Measurements from ENCODE around the gene TMEM163.

TMEM163 gene

GRCh38 chr2:134700730-134701129 lies 18.1 kb downstream of the TMEM163 start:
- no peak overlapping the region for H3K4me3 Mint-ChIP-seq
- peaks cover 41 to 52% of the 10 kb centered on the region in 2 donors for H3K27me3 Mint-ChIP-seq
- peaks cover 0 to 4% of the 10 kb centered on the region in 2 donors for H3K4me1 Mint-ChIP-seq (ENCODE audit: low read depth in 2 of 2)
- ATAC-seq (replicated peaks): no peak
- no peaks in the 10 kb centered on the region for H3K36me3 Mint-ChIP-seq (ENCODE audit: insufficient read depth)
- DNase-seq: no peak
- no peak overlapping the region for H3K27ac Mint-ChIP-seq
- no peaks in the 10 kb centered on the region for H3K9me3 Mint-ChIP-seq

- Mint-ChIP-seq H3K27me3 (peaks cover 0 to 10% of the 10 kb centered on the region in 2 donors), H3K4me1 (ENCODE audit: low read depth in 2 of 2) (no peaks in the 10 kb centered on the region), H3K4me3 (no peak overlapping the region), H3K27ac (no peak overlapping the region), H3K36me3 (ENCODE audit: insufficient read depth) (no peaks in the 10 kb centered on the region), H3K9me3 (no peaks in the 10 kb centered on the region)
- DNase-seq: no peak
- no peak for ATAC-seq (replicated peaks)
Measured at GRCh38 chr2:134694411-134694810, 24.4 kb downstream of the TMEM163 start.

GRCh38 chr2:134693359-134694330 lies 25.2 kb downstream of the TMEM163 start:
- no peak overlapping the region for H3K27ac Mint-ChIP-seq
- peaks cover 0 to 10% of the 10 kb centered on the region in 2 donors for H3K27me3 Mint-ChIP-seq
- no peaks in the 10 kb centered on the region for H3K36me3 Mint-ChIP-seq (ENCODE audit: insufficient read depth)
- no peaks in the 10 kb centered on the region for H3K9me3 Mint-ChIP-seq
- peaks cover 0 to under 1% of the 10 kb centered on the region in 2 donors for H3K4me1 Mint-ChIP-seq (ENCODE audit: low read depth in 2 of 2)
- DNase-seq (no peak), ATAC-seq (replicated peaks) (no peak)
- no peak overlapping the region for H3K4me3 Mint-ChIP-seq

GRCh38 chr2:134692499-134692898 lies 26.3 kb downstream of the TMEM163 start:
- no peak overlapping the region for H3K27ac Mint-ChIP-seq
- H3K9me3 Mint-ChIP-seq: no peaks in the 10 kb centered on the region
- ATAC-seq (replicated peaks): peak; percentile 96
- no peaks in the 10 kb centered on the region for H3K36me3 Mint-ChIP-seq (ENCODE audit: insufficient read depth)
- peak in 2 of 3 experiments; percentile 19 to 31 for DNase-seq
- no peak overlapping the region for H3K4me3 Mint-ChIP-seq
- no peaks in the 10 kb centered on the region for H3K27me3 Mint-ChIP-seq
- H3K4me1 Mint-ChIP-seq (ENCODE audit: low read depth in 2 of 2): peaks cover 0 to 2% of the 10 kb centered on the region in 2 donors

- Mint-ChIP-seq H3K27me3 (no peaks in the 10 kb centered on the region), H3K4me3 (no peak overlapping the region), H3K36me3 (ENCODE audit: insufficient read depth) (no peaks in the 10 kb centered on the region), H3K4me1 (ENCODE audit: low read depth in 2 of 2) (peaks cover 0 to 2% of the 10 kb centered on the region in 2 donors), H3K27ac (no peak overlapping the region), H3K9me3 (no peaks in the 10 kb centered on the region)
- ATAC-seq (replicated peaks): no peak
- DNase-seq: no peak
Measured at GRCh38 chr2:134690629-134691215, 28.1 kb downstream of the TMEM163 start.

DNA sequence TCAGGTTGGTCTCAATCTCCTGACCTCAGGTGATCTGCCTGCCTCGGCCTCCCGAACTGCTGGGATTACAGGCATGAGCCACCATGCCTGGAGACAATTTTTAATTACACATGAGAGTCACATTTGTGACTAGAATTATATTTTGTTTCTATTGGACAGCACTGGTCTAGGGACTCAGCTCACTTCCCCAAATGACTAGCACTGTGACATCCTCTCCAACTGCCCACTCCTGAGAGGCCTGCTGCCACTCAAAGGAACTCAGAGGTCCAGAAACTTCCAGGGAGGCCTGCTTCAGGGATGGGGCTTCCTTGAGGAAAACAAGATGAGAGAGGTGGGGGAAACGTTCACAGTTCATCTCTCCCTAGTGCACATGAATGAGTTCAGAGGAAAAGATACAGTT lies 29.5 kb downstream of the TMEM163 start:
- peaks cover 0 to 3% of the 10 kb centered on the region in 2 donors for H3K4me1 Mint-ChIP-seq (ENCODE audit: low read depth in 2 of 2)
- H3K4me3 Mint-ChIP-seq: no peak overlapping the region
- H3K27ac Mint-ChIP-seq: no peak overlapping the region
- no peak for DNase-seq
- no peak for ATAC-seq (replicated peaks)
- no peaks in the 10 kb centered on the region for H3K36me3 Mint-ChIP-seq (ENCODE audit: insufficient read depth)
- H3K27me3 Mint-ChIP-seq: no peaks in the 10 kb centered on the region
- no peaks in the 10 kb centered on the region for H3K9me3 Mint-ChIP-seq

DNA sequence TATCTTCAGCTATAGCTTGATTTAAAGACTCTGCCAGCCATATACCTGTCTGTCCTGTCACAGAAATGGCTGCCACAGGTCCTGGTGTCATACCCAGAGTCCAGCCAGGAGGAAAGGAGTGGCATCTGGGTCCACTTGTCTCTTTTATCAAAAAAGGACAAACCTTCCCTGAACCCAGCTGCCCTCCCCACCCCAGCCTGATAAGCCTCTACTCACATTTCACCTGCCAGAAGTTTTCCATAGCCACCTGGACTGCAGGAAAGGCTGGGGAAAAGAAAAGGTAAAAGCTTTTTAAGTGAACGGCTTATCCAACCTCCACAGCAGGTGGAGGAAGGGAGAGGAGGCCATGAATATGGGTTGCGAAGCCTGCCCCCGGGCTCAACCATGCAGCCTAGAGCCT lies 32.8 kb downstream of the TMEM163 start:
- no peak overlapping the region for H3K27ac Mint-ChIP-seq
- no peaks in the 10 kb centered on the region for H3K9me3 Mint-ChIP-seq
- ATAC-seq (replicated peaks) (no peak), DNase-seq (no peak)
- no peaks in the 10 kb centered on the region for H3K27me3 Mint-ChIP-seq
- H3K4me1 Mint-ChIP-seq (ENCODE audit: low read depth in 2 of 2): peaks cover 13 to 19% of the 10 kb centered on the region in 2 donors
- no peak overlapping the region for H3K4me3 Mint-ChIP-seq
- H3K36me3 Mint-ChIP-seq (ENCODE audit: insufficient read depth): no peaks in the 10 kb centered on the region

DNA sequence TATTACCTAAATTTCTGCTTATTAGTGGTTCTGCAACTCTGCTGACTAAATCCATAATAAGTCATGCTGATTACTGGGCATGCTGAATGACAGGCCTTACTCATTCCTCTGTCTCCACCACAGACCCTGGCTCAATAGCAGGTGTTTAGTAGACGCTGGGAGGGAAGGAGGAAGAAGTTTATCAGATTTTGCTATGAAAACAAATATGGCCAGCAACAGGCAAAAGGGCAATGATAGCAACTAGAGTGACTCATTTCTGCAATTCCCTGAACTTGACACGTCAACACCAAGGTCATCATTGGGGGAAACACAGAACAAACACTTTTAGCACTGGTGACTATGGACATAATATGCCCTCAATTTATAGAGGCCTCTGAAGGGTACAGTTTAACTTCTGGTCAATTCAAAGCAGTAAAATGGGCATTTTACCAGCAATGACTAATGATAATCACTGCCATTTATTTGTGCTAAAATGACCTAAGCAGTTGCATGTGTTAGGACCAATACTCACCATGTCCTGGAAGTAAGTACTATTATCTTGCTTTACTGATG lies 35.2 kb downstream of the TMEM163 start:
- Mint-ChIP-seq H3K27ac (no peak overlapping the region), H3K9me3 (no peaks in the 10 kb centered on the region), H3K27me3 (no peaks in the 10 kb centered on the region), H3K4me3 (no peak overlapping the region), H3K36me3 (ENCODE audit: insufficient read depth) (no peaks in the 10 kb centered on the region), H3K4me1 (ENCODE audit: low read depth in 2 of 2) (peaks cover 31 to 39% of the 10 kb centered on the region in 2 donors)
- ATAC-seq (replicated peaks): no peak
- DNase-seq: no peak

- DNase-seq: no peak
Measured at GRCh38 chr2:134682726-134683125, 36.1 kb downstream of the TMEM163 start.

GRCh38 chr2:134681201-134681600 lies 37.6 kb downstream of the TMEM163 start:
- no peaks in the 10 kb centered on the region for H3K27me3 Mint-ChIP-seq
- peak overlapping the region in 1 of 2 donors; percentile 1 for H3K4me3 Mint-ChIP-seq
- peaks cover 39 to 52% of the 10 kb centered on the region in 2 donors for H3K4me1 Mint-ChIP-seq (ENCODE audit: low read depth in 2 of 2)
- peak overlapping the region in 1 of 2 donors; percentile 3 for H3K27ac Mint-ChIP-seq
- no peaks in the 10 kb centered on the region for H3K9me3 Mint-ChIP-seq
- ATAC-seq (replicated peaks) (no peak), DNase-seq (no peak)
- no peaks in the 10 kb centered on the region for H3K36me3 Mint-ChIP-seq (ENCODE audit: insufficient read depth)

More at GRCh38 chr2:134682726-134683125, 36.1 kb downstream of the TMEM163 start:
- Mint-ChIP-seq H3K36me3 (ENCODE audit: insufficient read depth) (no peaks in the 10 kb centered on the region), H3K27ac (no peak overlapping the region), H3K9me3 (no peaks in the 10 kb centered on the region), H3K27me3 (no peaks in the 10 kb centered on the region), H3K4me3 (no peak overlapping the region), H3K4me1 (ENCODE audit: low read depth in 2 of 2) (peaks cover 29 to 40% of the 10 kb centered on the region in 2 donors)
- ATAC-seq (replicated peaks): no peak

GRCh38 chr2:134679745-134680144 lies 39.1 kb downstream of the TMEM163 start:
- DNase-seq: peak; percentile 33 to 39 (median 34)
- H3K27ac Mint-ChIP-seq: peak overlapping the region; percentile 68 to 87

DNA sequence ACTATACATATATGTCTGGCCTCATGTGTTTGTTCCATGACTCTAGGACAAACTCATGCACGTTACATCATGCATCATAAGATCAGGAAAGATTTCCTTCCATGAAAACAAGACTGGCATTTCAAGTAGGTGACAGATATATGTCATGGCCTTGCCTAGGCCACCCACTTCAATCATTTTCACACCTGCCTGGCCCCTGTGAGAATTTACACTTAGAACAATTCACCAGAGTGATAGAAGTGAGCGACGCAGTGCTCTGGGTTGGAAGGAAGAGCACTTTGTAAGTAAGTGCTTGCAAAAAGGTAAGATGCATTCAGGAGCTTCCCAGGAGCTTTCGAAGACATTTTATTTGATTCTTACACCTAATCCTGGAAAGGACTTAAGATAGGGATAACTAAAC lies 39.5 kb downstream of the TMEM163 start:
- ATAC-seq (replicated peaks) (peak; percentile 56), DNase-seq (no peak)
- Mint-ChIP-seq H3K4me3 (peak overlapping the region; percentile 70 to 76), H3K4me1 (ENCODE audit: low read depth in 2 of 2) (peaks cover 38 to 56% of the 10 kb centered on the region in 2 donors), H3K27ac (peak overlapping the region; percentile 68 to 87), H3K27me3 (no peaks in the 10 kb centered on the region), H3K36me3 (ENCODE audit: insufficient read depth) (no peaks in the 10 kb centered on the region), H3K9me3 (no peaks in the 10 kb centered on the region)

More at GRCh38 chr2:134679745-134680144, 39.1 kb downstream of the TMEM163 start:
- no peaks in the 10 kb centered on the region for H3K27me3 Mint-ChIP-seq
- peak overlapping the region; percentile 70 to 76 for H3K4me3 Mint-ChIP-seq
- peak; percentile 94 for ATAC-seq (replicated peaks)
- H3K4me1 Mint-ChIP-seq (ENCODE audit: low read depth in 2 of 2): peaks cover 39 to 56% of the 10 kb centered on the region in 2 donors
- H3K36me3 Mint-ChIP-seq (ENCODE audit: insufficient read depth): no peaks in the 10 kb centered on the region
- no peaks in the 10 kb centered on the region for H3K9me3 Mint-ChIP-seq

- H3K4me3 Mint-ChIP-seq: no peak overlapping the region
- H3K9me3 Mint-ChIP-seq: no peaks in the 10 kb centered on the region
- no peaks in the 10 kb centered on the region for H3K36me3 Mint-ChIP-seq (ENCODE audit: insufficient read depth)
- no peak overlapping the region for H3K27ac Mint-ChIP-seq
- DNase-seq (no peak), ATAC-seq (replicated peaks) (no peak)
- no peaks in the 10 kb centered on the region for H3K27me3 Mint-ChIP-seq
- H3K4me1 Mint-ChIP-seq (ENCODE audit: low read depth in 2 of 2): peaks cover 39 to 59% of the 10 kb centered on the region in 2 donors
Measured at GRCh38 chr2:134677856-134678756, 40.7 kb downstream of the TMEM163 start.

All from effector memory CD8-positive, alpha-beta T cell (primary cell).